WERI-Rb-1 (cell line): ENCODE measurements around the gene DVL2.

ENCODE experiments used
- DNase-seq: peaks from one replicate; pipeline ENCODE4 v3.0.0-alpha.2; 2020
- H3K27ac ChIP-seq: fragments of 250-450 bp; sonication (Bioruptor Pico); 2 replicates; pipeline ENCODE4 v1.5.1; 2020; ENCODE audit warnings: mild to moderate bottlenecking, moderate library complexity
- H3K27me3 ChIP-seq: fragments of 250-450 bp; sonication (Bioruptor Pico); 2 replicates; pipeline ENCODE4 v1.5.1; 2021; ENCODE audit warnings: mild to moderate bottlenecking, low read depth, moderate library complexity; ENCODE audit not compliant: insufficient read depth, severe bottlenecking
- H3K36me3 ChIP-seq: fragments of 250-450 bp; sonication (Bioruptor Pico); 2 replicates; pipeline ENCODE4 v1.5.1; 2020; ENCODE audit warnings: mild to moderate bottlenecking, moderate library complexity
- H3K4me3 ChIP-seq: 2 replicates; pipeline ENCODE4 v1.5.1; 2011; ENCODE audit warnings: low read depth, mild to moderate bottlenecking, control low read depth, low read length
- H3K9me3 ChIP-seq: fragments of 250-450 bp; sonication (Bioruptor Pico); 2 replicates; pipeline ENCODE4 v1.5.1; 2021; ENCODE audit warnings: mild to moderate bottlenecking, moderate library complexity; ENCODE audit not compliant: severe bottlenecking
- CTCF ChIP-seq: IDR thresholded peaks from 2 replicates; pipeline ENCODE4 v1.5.1; 2011; ENCODE audit warnings: low read depth, mild to moderate bottlenecking, control low read depth, inconsistent platforms, low read length

DVL2 gene

GRCh38 chr17:7232114-7232513 lies 2.2 kb downstream of the DVL2 start:
- H3K27ac ChIP-seq = no peak overlapping the region
- no peak for DNase-seq
- peak overlapping the region; percentile 92; the same call in 1 of the 2 replicates for H3K4me3 ChIP-seq
- no peaks in the 10 kb centered on the region for H3K27me3 ChIP-seq
- no peak for TF ChIP-seq CTCF
- H3K36me3 ChIP-seq = peaks cover 77% of the 10 kb centered on the region
- no peaks in the 10 kb centered on the region for H3K9me3 ChIP-seq

GRCh38 chr17:7229504-7229903 lies 4.8 kb downstream of the DVL2 start:
- DNase-seq = no peak
- Histone ChIP-seq H3K36me3 (peaks cover 77% of the 10 kb centered on the region), H3K9me3 (no peaks in the 10 kb centered on the region), H3K27me3 (no peaks in the 10 kb centered on the region), H3K27ac (no peak overlapping the region), H3K4me3 (no peak overlapping the region)
- TF ChIP-seq CTCF = no peak

GRCh38 chr17:7228920-7229319 lies 5.4 kb downstream of the DVL2 start:
- H3K27me3 ChIP-seq = no peaks in the 10 kb centered on the region
- TF ChIP-seq CTCF = no peak
- peaks cover 81% of the 10 kb centered on the region for H3K36me3 ChIP-seq
- no peak overlapping the region for H3K4me3 ChIP-seq
- no peaks in the 10 kb centered on the region for H3K9me3 ChIP-seq
- DNase-seq = no peak
- no peak overlapping the region for H3K27ac ChIP-seq

- no peak for DNase-seq
- Histone ChIP-seq H3K36me3 (peaks cover 93% of the 10 kb centered on the region), H3K27ac (no peak overlapping the region), H3K4me3 (no peak overlapping the region), H3K27me3 (no peaks in the 10 kb centered on the region), H3K9me3 (no peaks in the 10 kb centered on the region)
- no peak for TF ChIP-seq CTCF
Observed at GRCh38 chr17:7226721-7227710, 7.3 kb downstream of the DVL2 start.

- DNase-seq = no peak
- H3K36me3 ChIP-seq = peaks cover 98% of the 10 kb centered on the region
- no peaks in the 10 kb centered on the region for H3K9me3 ChIP-seq
- no peak for TF ChIP-seq CTCF
- no peaks in the 10 kb centered on the region for H3K27me3 ChIP-seq
- no peak overlapping the region for H3K4me3 ChIP-seq
- H3K27ac ChIP-seq = no peak overlapping the region
Observed at GRCh38 chr17:7225711-7226331, 8.5 kb downstream of the DVL2 start.
